Measurements from ENCODE around the gene DOCK9.

The DOCK9 gene

GRCh38 chr13:98879127-98879520 lies 98.7 kb downstream of the DOCK9 start:
- no peak for DNase-seq

- DNase-seq = no peak
Measured at GRCh38 chr13:98878486-98879126, 99.3 kb downstream of the DOCK9 start.

DNA sequence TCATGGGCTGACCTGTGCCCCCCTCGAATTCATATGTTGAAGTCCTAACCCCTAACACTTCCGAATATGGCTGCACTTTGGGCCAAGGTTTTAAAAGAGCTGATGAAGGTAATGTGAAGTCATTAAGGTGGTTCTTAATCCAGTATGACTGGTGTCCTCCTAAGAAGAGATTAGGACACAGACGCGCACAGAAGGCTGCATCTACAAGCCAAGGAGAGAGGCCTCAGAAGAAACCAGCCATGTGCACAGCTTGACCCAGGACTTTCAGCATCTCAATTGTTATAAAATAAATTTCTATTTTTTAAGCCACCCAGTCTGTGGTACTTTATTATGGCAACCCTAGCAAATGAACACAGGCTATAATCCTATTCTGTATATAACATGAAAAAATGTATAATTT lies 99.9 kb downstream of the DOCK9 start:
- DNase-seq = no peak

DNA sequence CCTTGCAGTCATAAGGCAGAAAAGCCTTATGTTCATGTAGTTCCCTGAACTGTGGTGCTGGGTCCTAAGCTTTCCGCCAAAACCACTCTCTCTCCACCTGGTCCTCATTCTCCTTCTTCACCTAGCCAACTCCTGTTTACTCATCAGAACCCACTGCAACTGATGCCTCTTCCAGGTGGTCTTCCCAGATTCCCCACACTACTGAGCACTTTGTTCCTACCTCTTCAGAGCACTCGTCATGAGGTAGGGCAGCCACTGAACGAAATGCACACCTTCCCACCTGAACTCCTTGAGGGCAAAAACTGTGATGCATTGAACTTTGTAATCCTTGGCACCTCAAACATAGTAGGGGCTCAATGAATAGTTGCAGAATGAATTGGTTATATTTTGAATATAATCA lies 100.4 kb downstream of the DOCK9 start:
- DNase-seq = no peak

DNA sequence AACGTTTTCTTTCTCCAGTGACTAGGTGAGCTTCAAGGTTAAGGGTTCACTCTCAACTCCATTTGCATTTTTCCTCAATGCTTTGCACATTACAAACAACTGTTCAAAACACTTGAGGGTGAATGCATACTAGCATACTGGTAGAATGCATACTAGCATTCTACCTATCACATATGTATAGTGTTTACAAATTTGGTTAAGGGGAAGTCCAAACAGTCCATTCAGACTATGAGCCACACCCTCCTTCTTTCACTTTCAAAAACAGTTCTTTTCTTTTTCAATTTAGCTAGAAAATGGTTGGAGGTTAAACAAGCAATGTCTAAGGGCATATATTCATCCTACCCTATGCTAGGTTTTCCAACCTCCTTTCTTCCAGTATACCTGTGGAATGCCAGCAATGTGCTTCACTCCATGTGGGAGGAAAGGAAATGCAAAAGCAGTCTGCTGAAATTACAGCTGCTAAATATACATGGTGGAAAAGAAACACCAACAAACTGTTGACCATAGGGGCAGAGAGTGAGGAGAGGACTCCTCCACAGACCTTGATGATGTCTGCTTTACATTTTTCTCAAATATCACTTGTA lies 102.6 kb downstream of the DOCK9 start:
- no peak for DNase-seq

- DNase-seq = no peak
Measured at GRCh38 chr13:98874029-98874397, 103.9 kb downstream of the DOCK9 start.

- DNase-seq = no peak
Measured at GRCh38 chr13:98873377-98874028, 104.4 kb downstream of the DOCK9 start.

DNA sequence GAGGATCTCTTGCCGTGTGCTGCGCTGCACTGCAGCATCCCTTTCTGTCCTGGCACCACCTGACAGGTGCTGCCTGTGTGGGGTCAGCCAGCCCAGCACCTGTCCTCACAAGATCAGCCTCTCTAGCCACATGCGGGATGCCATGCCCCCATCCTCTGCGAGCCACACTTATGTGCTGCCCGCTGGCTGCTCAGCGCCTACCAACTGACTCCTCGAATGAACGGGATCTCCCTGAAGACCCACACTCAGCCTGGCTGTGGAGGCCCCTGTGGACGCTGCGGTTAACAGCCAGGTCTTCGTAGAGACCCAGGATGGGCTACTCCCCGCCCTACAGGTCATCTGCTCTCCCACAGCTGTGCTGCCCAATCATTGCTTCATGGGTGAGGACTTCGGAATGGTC lies 106.1 kb downstream of the DOCK9 start:
- no peak for DNase-seq

DNA sequence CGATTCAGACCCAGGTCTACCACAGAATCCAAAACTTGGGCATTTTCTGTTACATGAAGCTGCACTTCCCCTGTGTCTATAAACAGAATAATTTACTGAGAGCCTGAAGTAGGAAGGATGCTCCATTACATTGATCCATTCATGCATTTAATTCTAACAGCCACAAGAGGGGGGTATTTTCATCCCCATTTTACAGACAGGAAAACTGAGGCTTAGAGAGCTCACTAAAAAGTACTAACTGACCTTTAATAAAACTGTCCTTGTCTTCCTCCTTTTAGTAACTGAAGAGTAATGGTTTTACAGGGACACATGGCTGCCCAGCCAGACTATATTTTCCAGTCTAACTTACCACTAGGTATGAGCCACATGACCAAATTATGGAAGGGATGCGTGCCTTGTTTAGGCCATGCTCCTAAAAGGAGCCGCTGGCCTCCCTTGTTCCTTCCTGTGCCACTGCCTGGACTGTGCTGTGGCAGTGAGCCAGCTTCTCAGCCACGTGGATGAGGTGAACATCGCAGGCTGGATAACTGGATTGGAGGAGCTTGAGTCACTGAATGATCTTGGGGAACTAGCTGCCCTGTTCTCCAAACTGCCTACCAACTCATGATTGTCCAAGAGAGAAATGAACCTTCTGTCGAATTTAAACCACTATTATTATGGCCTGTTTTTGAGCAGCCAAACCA lies 108.3 kb downstream of the DOCK9 start:
- no peak for DNase-seq

DNA sequence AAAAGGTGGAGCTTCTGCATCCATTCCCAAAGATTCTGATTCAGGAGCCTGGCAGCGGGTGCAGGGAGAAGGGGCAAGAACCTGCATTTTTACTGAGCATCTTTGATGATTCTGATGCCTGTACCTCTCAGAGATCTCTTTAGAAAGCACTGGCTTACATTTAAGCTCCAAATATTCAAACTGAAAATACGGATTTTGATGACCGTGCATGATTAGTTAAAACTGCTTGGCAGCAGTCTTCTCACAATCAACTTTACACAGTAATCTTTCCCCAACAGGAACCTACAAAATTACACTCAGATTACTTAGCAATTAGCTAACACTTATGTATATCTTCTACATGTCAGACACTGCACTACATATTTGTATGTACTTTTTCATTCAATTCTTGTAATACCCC lies 108.9 kb downstream of the DOCK9 start:
- no peak for DNase-seq

- no peak for DNase-seq
Measured at GRCh38 chr13:98866882-98867281, 111.0 kb downstream of the DOCK9 start.

GRCh38 chr13:98860491-98860890 lies 117.4 kb downstream of the DOCK9 start:
- DNase-seq = no peak

DNA sequence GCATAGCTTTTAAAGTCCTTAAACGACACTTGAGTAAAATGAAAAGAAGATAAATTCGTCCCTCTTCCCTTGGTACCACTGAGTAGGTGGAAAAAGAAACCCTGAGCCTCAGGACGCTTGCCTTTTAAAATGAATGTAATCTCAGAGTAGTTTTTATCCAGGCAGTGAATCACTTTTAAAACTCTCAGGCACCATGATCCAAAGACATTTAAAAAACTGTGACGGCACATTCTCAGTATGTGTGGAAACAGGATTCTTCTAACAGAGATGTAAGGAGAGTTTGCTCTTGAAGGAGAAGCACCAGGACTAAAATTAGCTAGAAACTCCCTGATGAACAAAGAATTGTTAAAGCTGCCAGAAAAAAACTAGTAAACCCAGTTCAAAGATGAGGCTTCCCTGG lies 119.7 kb downstream of the DOCK9 start:
- no peak for DNase-seq

- DNase-seq = no peak
Measured at GRCh38 chr13:98856983-98857382, 120.9 kb downstream of the DOCK9 start.

DNA sequence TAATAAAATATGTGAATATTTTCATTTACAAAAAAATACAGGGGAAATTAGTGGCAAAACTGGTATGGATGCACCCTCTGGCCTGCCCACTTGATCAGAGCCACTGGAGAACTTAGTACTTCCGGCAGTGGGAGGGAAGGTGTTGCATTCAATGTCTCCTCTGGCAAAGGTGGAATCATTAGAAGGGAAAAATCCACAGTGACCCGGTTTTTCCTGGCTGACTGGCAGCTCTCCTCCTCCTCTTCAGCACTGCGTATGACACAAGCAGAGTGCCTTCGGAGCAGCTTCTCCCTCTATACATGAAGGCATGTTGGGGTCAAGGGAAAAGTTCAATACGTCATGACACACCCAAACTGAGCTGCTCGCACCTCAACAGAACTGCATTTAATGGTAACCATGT lies 123.4 kb downstream of the DOCK9 start:
- DNase-seq = no peak

GRCh38 chr13:98853771-98854221 lies 124.1 kb downstream of the DOCK9 start:
- peak in 1 of 2 experiments; percentile 30 for DNase-seq

DNA sequence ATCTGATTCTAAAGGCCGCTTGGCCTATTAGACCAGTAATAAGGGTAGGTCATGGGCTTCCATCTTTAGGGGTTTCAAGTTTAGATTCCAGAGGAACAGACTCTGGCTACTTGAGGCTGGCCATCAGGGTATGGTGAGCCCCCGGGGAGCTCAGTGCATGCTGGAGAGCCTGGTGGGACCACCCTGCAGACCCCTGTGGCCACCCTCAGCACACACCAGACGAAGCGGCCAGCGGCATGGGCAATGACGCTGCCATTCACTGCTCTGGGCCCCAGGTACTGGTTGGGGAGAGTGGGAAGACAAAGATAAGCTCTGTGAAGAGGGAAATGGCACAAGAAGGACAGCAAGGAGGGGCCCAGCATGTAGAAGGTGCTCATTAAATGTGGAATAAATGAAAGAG lies 126.6 kb downstream of the DOCK9 start:
- DNase-seq = no peak

DNA sequence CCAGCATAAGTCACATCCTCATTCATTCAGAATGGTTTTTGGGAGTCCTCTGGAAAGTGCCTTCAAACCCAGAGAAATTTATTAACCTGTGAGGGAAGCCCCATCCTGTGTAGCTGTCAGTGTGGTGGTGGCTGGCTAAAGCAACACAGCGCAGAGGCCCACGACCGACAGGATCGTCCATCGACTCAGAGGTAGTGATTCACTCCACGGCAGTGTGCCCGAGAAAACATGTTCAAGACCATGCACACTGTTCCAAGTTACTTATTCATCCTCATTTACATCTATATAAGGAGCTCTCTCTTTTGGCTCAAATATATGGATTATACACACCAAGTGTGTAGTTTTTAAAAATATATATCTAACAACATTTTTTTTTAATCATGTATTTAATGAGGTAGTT lies 129.1 kb downstream of the DOCK9 start:
- DNase-seq = no peak

DNA sequence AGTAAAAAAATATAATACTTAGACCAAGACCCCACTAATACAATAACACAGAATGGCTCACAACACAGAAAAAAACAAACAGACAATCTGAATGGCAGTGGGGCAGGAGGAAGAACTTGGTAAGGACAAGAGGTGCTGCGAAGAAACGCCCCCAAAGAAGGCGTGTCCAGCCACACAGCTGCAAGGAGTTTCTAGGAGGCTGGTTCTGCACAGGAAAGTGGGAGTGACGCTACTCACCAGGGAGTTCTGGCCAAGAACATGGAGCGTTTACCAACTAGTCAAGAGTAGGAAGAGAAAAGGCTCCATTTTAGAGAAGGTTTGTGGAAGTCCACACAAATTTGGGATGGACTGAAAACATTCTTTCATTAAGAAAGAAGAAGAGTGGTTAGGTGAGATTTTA lies 130.1 kb downstream of the DOCK9 start:
- no peak for DNase-seq

- DNase-seq = no peak
Measured at GRCh38 chr13:98846986-98847385, 130.9 kb downstream of the DOCK9 start.

- DNase-seq = no peak
Measured at GRCh38 chr13:98846521-98846920, 131.3 kb downstream of the DOCK9 start.

GRCh38 chr13:98845742-98846141 lies 132.1 kb downstream of the DOCK9 start:
- no peak for DNase-seq

GRCh38 chr13:98844021-98844420 lies 133.8 kb downstream of the DOCK9 start:
- DNase-seq = no peak

DNA sequence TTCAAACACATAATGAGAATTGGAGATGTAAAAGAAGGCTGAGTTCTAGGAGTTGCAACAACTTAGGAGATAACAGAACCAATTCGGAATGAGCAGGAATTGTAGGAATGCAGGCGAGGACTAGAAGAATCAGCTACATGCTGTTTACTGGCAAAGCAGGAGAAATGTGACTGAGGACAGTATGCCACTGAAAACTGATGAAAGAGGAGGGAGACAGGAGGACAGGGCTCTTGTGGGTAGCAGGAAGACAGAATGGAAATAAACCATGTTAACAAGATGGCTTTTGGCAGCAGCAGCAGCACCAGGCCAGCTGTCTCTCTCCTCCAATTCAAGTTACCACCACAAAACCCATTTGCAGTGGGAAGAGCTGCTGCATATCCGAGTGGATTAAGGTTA lies 134.4 kb downstream of the DOCK9 start:
- no peak for DNase-seq

All from stimulated activated CD4-positive, alpha-beta T cell treated with anti-CD3 and anti-CD28 coated beads, Interleukin-4, amount 100 ng/mL, for 4 hours (primary cell).